GM20000 (cell line): ENCODE measurements around the gene EID2B.

Experiments used
- DNase-seq: peaks from one replicate; pipeline ENCODE4 v3.0.0; 2012; ENCODE audit warnings: low spot score
- CTCF ChIP-seq: IDR thresholded peaks from 2 replicates; pipeline ENCODE4 v1.5.1; 2012; ENCODE audit warnings: mild to moderate bottlenecking, control low read depth; ENCODE audit errors: extremely low read depth, missing control alignments

EID2B gene

GRCh38 chr19:39489756-39490155 is 42.9 kb downstream of the EID2B start:
- TF ChIP-seq CTCF, result no peak
- DNase-seq, result no peak

- no peak for TF ChIP-seq CTCF
- no peak for DNase-seq
Measured at GRCh38 chr19:39483141-39483540, 49.5 kb downstream of the EID2B start.

GRCh38 chr19:39481676-39482075 is 51.0 kb downstream of the EID2B start:
- no peak for TF ChIP-seq CTCF
- DNase-seq, result no peak

GRCh38 chr19:39481229-39481545 is 51.5 kb downstream of the EID2B start:
- no peak for DNase-seq
- no peak for TF ChIP-seq CTCF
